Parathyroid adenoma (tissue), 2 donors: ENCODE measurements around the gene CAPZA1.

Source experiments
- H2AFZ ChIP-seq: fragments of 300-600 bp; sonication (generic); one replicate; pipeline ENCODE4 v1.7.0; 2017; ENCODE audit warnings: antibody characterized with exemption, mild to moderate bottlenecking
- H3K27ac ChIP-seq: fragments of 300-600 bp; sonication (generic); one replicate; pipeline ENCODE4 v1.7.0; 2017
- H3K27me3 ChIP-seq: fragments of 300-600 bp; sonication (generic); one replicate; pipeline ENCODE4 v1.7.0; 2017; ENCODE audit warnings: low read length; ENCODE audit not compliant: control insufficient read depth, insufficient read depth
- H3K36me3 ChIP-seq: fragments of 300-600 bp; sonication (generic); one replicate; pipeline ENCODE4 v1.7.0; 2017; ENCODE audit warnings: low read length; ENCODE audit not compliant: control insufficient read depth, insufficient read depth
- H3K4me1 ChIP-seq: fragments of 300-600 bp; sonication (generic); one replicate; pipeline ENCODE4 v1.7.0; 2017; ENCODE audit warnings: control low read depth
- H3K4me2 ChIP-seq: fragments of 300-600 bp; sonication (generic); one replicate; pipeline ENCODE4 v1.7.0; 2017; ENCODE audit warnings: low read length
- H3K4me3 ChIP-seq: fragments of 300-600 bp; sonication (generic); one replicate; pipeline ENCODE4 v1.7.0; 2017; ENCODE audit warnings: low read depth, low read length
- H3K79me2 ChIP-seq: fragments of 300-600 bp; sonication (generic); one replicate; pipeline ENCODE4 v1.7.0; 2017; ENCODE audit warnings: control low read depth
- H3K9ac ChIP-seq: fragments of 300-600 bp; sonication (generic); one replicate; pipeline ENCODE4 v1.7.0; 2017; ENCODE audit warnings: mild to moderate bottlenecking
- H3K9me3 ChIP-seq: fragments of 300-600 bp; sonication (generic); one replicate; pipeline ENCODE4 v1.7.0; 2017; ENCODE audit warnings: low read length; ENCODE audit not compliant: control insufficient read depth
- CTCF ChIP-seq: fragments of 300-600 bp; sonication (generic); IDR thresholded peaks from one replicate; pipeline ENCODE4 v1.7.0; 2017; ENCODE audit warnings: antibody characterized with exemption, mild to moderate bottlenecking
- donor health status: primary hyperparathyroidism.

CAPZA1 gene

GRCh38 chr1:112715264-112716053 lies 95.8 kb downstream of the CAPZA1 start, which contains the start of gene PPM1J:
Gene PPM1J (minus strand): TSS chr1:112715332. CDS start chr1:112715301, 31 bp downstream.
- no peaks in the 10 kb centered on the region for H3K27me3 ChIP-seq
- no peaks in the 10 kb centered on the region for H3K9me3 ChIP-seq
- H2AFZ ChIP-seq = peak within 1 kb of the TSS; percentile 88
- TF ChIP-seq CTCF = no peak
- no peak within 1 kb of the TSS for H3K9ac ChIP-seq
- peak within 1 kb of the TSS; percentile 75 for H3K27ac ChIP-seq
- no peaks in the 10 kb centered on the region for H3K36me3 ChIP-seq
- H3K4me3 ChIP-seq = peak within 1 kb of the TSS; percentile 63
- no peaks in the 10 kb centered on the region for H3K79me2 ChIP-seq
- peaks cover 7% of the 10 kb centered on the region for H3K4me1 ChIP-seq
- peak within 1 kb of the TSS; percentile 74 for H3K4me2 ChIP-seq

GRCh38 chr1:112716133-112716720 lies 96.6 kb downstream of the CAPZA1 start:
- no peaks in the 10 kb centered on the region for H3K27me3 ChIP-seq
- peak; percentile 80 for TF ChIP-seq CTCF
- no peak overlapping the region for H3K9ac ChIP-seq
- H3K4me3 ChIP-seq = peak overlapping the region; percentile 63
- H3K4me2 ChIP-seq = peak overlapping the region; percentile 74
- H3K9me3 ChIP-seq = no peaks in the 10 kb centered on the region
- H3K36me3 ChIP-seq = no peaks in the 10 kb centered on the region
- no peaks in the 10 kb centered on the region for H3K79me2 ChIP-seq
- peaks cover 7% of the 10 kb centered on the region for H3K4me1 ChIP-seq
- peak overlapping the region; percentile 75 for H3K27ac ChIP-seq
- H2AFZ ChIP-seq = peak overlapping the region; percentile 88

- Histone ChIP-seq H3K4me1 (peaks cover 7% of the 10 kb centered on the region), H2AFZ (no peak overlapping the region), H3K27me3 (no peaks in the 10 kb centered on the region), H3K9ac (no peak overlapping the region), H3K4me2 (no peak overlapping the region), H3K36me3 (no peaks in the 10 kb centered on the region), H3K27ac (no peak overlapping the region), H3K79me2 (no peaks in the 10 kb centered on the region), H3K4me3 (no peak overlapping the region), H3K9me3 (no peaks in the 10 kb centered on the region)
- TF ChIP-seq CTCF = no peak
These were observed 97.7 kb downstream of the CAPZA1 start for GRCh38 chr1:112717263-112717873.

GRCh38 chr1:112718691-112719418 lies 99.2 kb downstream of the CAPZA1 start:
- Histone ChIP-seq H3K9ac (no peak overlapping the region), H3K4me1 (peaks cover 2% of the 10 kb centered on the region), H3K36me3 (no peaks in the 10 kb centered on the region), H3K4me2 (peak overlapping the region; percentile 24), H3K27me3 (no peaks in the 10 kb centered on the region), H3K79me2 (no peaks in the 10 kb centered on the region), H3K4me3 (no peak overlapping the region), H3K9me3 (no peaks in the 10 kb centered on the region), H2AFZ (peak overlapping the region; percentile 58), H3K27ac (no peak overlapping the region)
- TF ChIP-seq CTCF = peak; percentile 70
